SK-N-SH (cell line): ENCODE measurements around the gene RGS7.

ENCODE experiments used
- CHD2 ChIP-seq: fragments of 150-350 bp; IDR thresholded peaks from 2 replicates; pipeline ENCODE4 v1.6.1; 2018; ENCODE audit warnings: low read length; ENCODE audit not compliant: partially characterized antibody
- EP300 ChIP-seq, 2 experiments: IDR thresholded peaks; 2 replicates each; pipeline versions ENCODE4 v1.4.0 to v1.6.1; 2012; ENCODE audit warnings: borderline replicate concordance in 1 of 2, low read depth in 1 of 2, low read length in 1 of 2
- EZH2phosphoT487 ChIP-seq: fragments of 200-600 bp; sonication (generic); IDR thresholded peaks from 2 replicates; pipeline ENCODE4 v1.6.1; 2017; ENCODE audit warnings: low read depth, mixed run types, mild to moderate bottlenecking, antibody characterized with exemption, moderate library complexity, borderline replicate concordance
- GATA2 ChIP-seq: sonication (generic); formaldehyde crosslinking; IDR thresholded peaks from 2 replicates; pipeline ENCODE4 v1.5.0; 2020; ENCODE audit warnings: mild to moderate bottlenecking, missing genetic modification reagents
- NFIC ChIP-seq: IDR thresholded peaks from 2 replicates; pipeline ENCODE4 v1.4.0; 2012; ENCODE audit warnings: borderline replicate concordance
- PBX3 ChIP-seq: IDR thresholded peaks from 2 replicates; pipeline ENCODE4; 2012
- POLR2AphosphoS5 ChIP-seq: IDR thresholded peaks from 2 replicates; pipeline ENCODE4 v1.6.1; 2012; ENCODE audit warnings: low read depth, low read length
- RAD21 ChIP-seq: IDR thresholded peaks from 2 replicates; pipeline ENCODE4 v1.6.1; 2012; ENCODE audit warnings: mild to moderate bottlenecking, low read length
- REST ChIP-seq: IDR thresholded peaks from 2 replicates; pipeline ENCODE4 v1.6.1; 2012; ENCODE audit warnings: mild to moderate bottlenecking, low read depth, low read length, moderate library complexity
- RFX5 ChIP-seq: IDR thresholded peaks from 2 replicates; pipeline ENCODE4 v1.6.1; 2012; ENCODE audit warnings: mild to moderate bottlenecking, improper control_type of control experiment, low read length
- SIN3A ChIP-seq: IDR thresholded peaks from 2 replicates; pipeline ENCODE4 v1.6.1; 2012; ENCODE audit warnings: low read depth, mild to moderate bottlenecking, low read length, moderate library complexity, borderline replicate concordance
- TEAD4 ChIP-seq: IDR thresholded peaks from 2 replicates; pipeline ENCODE4 v1.4.0; 2012; ENCODE audit warnings: mild to moderate bottlenecking, borderline replicate concordance; ENCODE audit not compliant: insufficient read depth
- TF ChIP-seq, protein P1 (sequence below): fragments of 200-600 bp; sonication (generic); IDR thresholded peaks from 2 replicates; pipeline ENCODE4 v1.6.1; 2017; ENCODE audit warnings: antibody characterized with exemption, mild to moderate bottlenecking, moderate library complexity
- TF ChIP-seq, protein P2 (sequence below): IDR thresholded peaks from 2 replicates; pipeline ENCODE4 v1.4.0; 2012; ENCODE audit warnings: low read depth, borderline replicate concordance

GRCh38 chr1:240993004-240993403, 364.0 kb downstream of the RGS7 start:
- TF ChIP-seq, protein P1, sequence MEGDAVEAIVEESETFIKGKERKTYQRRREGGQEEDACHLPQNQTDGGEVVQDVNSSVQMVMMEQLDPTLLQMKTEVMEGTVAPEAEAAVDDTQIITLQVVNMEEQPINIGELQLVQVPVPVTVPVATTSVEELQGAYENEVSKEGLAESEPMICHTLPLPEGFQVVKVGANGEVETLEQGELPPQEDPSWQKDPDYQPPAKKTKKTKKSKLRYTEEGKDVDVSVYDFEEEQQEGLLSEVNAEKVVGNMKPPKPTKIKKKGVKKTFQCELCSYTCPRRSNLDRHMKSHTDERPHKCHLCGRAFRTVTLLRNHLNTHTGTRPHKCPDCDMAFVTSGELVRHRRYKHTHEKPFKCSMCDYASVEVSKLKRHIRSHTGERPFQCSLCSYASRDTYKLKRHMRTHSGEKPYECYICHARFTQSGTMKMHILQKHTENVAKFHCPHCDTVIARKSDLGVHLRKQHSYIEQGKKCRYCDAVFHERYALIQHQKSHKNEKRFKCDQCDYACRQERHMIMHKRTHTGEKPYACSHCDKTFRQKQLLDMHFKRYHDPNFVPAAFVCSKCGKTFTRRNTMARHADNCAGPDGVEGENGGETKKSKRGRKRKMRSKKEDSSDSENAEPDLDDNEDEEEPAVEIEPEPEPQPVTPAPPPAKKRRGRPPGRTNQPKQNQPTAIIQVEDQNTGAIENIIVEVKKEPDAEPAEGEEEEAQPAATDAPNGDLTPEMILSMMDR, result no peak
- TF ChIP-seq REST (no peak), POLR2AphosphoS5 (no peak), GATA2 (CRISPR knock-in tag) (no peak), EZH2phosphoT487 (no peak), EP300 (IDR thresholded peaks at IDR 0.05; ENCODE audit: borderline replicate concordance in 1 of 2, low read depth in 1 of 2, low read length in 1 of 2) (no peak), NFIC (no peak), TEAD4 (no peak), RFX5 (no peak), PBX3 (no peak), CHD2 (no peak), SIN3A (no peak), RAD21 (no peak)
- TF ChIP-seq, protein P2, sequence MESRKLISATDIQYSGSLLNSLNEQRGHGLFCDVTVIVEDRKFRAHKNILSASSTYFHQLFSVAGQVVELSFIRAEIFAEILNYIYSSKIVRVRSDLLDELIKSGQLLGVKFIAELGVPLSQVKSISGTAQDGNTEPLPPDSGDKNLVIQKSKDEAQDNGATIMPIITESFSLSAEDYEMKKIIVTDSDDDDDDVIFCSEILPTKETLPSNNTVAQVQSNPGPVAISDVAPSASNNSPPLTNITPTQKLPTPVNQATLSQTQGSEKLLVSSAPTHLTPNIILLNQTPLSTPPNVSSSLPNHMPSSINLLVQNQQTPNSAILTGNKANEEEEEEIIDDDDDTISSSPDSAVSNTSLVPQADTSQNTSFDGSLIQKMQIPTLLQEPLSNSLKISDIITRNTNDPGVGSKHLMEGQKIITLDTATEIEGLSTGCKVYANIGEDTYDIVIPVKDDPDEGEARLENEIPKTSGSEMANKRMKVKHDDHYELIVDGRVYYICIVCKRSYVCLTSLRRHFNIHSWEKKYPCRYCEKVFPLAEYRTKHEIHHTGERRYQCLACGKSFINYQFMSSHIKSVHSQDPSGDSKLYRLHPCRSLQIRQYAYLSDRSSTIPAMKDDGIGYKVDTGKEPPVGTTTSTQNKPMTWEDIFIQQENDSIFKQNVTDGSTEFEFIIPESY, result no peak
